GDM1 (cell line): Measurements from ENCODE around the gene USP5.
"Not testable (repeated sequence)": the region's sequence is repeated elsewhere in the genome, so short reads cannot be mapped to it uniquely, and the experiment has no call there.

Experiments
- DNase-seq: peaks from one replicate; lab custom pipeline; 2025; lab: John Stamatoyannopoulos, UW

The USP5 gene

DNA sequence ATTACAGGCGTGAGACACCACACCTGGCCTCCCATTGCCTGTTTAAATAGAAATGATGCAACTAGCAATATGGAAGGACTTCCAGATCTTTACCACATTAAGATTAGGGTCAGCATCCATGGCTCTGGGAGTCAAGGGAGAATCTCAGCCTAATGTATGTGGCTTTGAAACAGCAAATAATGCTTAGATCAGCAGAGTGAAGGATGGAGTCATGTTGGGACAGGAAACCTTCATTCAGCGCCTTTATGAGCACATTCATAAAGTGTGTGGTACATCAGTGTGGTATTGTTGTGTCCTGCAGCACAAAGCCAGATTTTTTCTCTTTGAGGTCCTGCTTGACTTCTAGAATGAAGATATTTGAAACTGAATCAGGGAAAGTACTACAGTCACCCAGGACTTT lies 36.4 kb downstream of the USP5 start:
- no peak for DNase-seq

DNA sequence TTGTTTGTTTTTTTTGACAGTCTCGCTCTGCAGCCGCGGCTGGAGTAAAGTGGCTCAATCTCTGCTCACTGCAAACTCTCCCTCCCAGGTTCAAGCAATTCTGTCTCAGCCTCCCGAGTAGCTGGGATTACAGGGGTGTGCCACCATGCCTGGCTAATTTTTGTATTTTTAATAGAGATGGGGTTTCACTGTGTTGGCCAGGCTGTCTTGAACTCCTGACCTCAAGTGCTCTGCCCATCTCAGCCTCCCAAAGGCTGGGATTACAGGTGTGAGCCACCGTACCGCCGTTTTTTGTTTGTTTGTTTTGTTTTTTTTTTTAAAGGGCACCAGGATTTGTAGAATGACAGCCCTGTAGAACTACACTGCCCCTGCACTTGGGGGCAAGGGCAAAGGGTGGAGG lies 36.8 kb downstream of the USP5 start:
- not testable (repeated sequence) for DNase-seq

DNA sequence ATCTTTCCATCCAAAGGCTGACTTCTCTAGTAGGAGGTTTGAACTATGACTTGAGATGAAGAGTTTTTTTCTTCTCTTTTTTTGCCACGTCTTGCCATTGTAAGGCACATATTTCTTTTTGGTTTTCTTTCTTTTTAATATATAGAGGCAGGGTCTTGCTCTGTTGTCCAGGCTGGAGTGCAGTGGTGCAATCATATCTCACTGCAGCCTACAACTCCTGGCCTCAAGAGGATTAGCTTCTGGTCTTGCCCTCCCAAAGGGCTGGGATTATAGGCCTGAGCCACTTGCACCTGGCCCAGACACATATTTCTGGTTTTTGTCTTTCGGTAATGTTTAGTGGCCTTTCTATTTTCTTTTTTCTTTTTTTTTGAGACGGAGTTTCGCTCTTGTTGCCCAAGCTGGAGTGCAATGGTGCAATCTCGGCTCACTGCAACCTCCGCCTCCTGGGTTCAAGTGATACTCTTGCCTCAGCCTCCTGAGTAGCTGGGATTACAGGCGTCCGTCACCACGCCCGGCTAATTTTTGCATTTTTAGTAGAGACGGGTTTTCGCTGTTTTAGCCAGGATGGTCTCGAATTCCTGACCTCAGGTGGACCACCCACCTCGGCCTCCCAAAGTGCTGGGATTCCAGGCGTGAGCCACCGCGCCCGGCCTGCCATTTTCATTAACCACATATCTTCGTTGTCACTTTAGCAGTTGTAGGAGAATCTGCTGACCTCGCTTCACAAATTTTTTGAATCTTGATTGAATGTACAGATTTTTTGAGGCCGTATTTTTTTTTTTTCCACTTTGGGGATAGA lies 38.0 kb downstream of the USP5 start:
- not testable (repeated sequence) for DNase-seq

DNA sequence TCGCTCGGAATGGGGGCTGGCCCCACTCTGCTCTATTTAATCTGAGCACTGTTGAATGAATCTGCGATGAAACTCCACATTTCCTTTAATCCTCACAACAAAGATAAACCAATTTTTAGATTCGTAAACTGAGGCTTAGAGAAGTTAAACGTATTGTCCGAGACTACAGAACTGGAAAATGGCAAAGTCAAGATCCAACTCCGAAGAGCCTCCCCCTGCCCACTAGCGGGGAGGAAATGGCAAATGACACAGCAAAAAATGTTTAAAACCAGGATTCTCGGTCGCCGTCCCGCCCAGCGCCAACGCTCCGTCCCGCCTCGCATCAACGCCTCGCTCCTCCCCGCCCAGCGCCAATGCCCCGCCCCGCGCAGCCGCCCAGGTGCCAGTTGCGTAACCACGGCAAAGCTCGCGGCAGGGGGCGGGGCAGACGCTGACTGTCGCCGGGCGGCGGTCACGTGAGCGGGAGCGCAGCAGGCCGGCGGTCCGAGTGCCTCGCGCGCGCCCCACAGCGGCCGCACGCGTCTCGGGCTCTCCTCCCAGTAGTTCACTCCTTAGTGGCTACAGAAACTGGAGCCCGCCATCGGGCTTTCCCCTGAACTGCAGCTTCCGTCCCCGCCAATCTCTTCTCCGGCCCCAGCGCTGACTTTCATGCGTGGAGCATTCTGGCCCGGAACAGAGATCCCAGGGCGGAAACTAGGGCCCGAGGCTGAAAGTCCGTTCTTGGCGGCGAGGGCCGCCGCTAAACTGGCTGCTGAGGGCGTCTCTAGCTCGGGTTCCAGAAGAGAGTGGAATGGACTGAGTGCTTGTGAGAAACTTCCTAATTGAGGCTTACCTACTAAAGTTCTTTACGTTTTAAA lies 39.1 kb downstream of the USP5 start:
- DNase-seq = peak; percentile 99

DNA sequence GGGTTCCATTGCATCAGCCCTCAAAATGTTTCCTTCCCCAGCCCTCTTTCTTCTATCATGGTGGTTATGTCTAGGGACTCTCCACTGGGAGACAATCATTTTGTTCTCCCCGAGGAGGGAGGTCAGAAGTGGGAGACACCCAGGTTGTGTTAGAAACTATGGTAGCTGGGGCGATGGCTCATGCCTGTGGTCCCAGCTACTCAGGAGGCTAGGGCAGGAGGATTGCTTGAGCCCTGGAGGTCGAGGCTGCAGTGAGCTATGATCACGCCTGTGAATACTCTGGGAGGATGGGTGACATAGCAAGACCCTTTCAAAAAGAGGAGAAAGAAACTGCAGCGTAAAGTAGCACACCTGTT lies 39.7 kb downstream of the USP5 start:
- DNase-seq = no peak

DNA sequence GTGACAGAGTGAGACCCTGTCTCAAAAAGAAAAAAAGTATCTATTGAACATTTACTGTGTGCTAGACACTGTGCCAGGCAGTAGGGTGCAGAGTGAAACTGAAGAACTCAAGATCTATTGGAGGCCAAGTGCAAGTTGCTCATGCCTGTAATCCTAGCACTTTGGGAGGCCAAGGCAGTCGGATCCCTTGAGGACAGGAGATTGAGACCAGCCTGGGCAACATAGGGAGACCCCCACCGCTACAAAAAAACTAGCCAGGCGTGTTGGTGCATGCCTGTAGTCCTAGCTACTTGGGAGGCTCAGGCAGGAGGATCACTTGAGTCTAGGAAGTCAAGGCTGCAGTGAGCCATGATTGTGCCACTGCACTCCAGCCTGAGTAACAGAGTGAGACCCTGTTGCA lies 40.7 kb downstream of the USP5 start:
- not testable (repeated sequence) for DNase-seq

DNA sequence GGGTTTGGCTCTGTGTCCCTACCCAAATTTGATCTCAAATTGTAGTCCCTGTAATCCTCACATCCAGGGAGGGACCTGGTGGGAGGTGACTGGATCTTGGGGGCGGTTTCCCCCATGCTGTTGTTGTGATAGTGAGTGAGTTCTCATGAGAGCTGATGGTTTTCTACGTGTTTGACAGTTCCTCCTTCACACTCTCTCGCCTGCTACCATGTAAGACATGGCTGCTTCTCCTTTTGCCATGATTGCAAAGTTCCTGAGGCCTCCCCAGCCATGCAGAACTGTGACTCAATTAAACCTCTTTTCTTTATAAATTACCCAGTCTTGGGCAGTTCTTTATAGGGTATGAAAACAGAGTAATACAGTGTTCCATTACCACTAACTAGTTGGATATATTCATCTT lies 42.4 kb downstream of the USP5 start:
- DNase-seq = no peak

DNA sequence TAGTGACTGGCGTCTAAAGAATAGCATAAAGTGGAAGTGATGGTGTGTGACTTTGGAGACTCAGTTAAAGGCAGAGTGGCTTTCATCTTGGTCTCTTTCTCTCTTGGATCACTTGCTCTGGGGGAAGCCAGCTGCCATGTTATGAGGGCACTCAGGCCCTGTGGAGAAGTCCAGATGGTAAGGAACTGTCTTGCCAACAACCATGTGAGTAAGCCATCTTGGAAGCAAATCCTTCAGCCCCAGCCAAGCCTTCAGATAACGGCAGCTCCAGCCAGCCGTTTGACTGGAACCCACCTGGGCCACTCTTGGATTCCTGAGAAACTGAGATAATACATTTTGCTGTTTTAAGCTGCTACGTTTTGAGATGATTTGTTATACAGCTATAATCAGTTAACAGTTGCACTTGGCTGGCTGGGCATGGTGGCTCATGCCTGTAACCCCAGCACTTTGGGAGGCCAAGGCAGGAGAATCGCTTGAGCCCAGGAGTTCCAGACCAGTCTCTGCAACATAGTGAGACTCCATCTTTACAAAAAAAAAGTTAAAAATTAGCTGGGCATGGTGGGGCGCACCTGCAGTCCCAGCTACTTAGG lies 45.0 kb downstream of the USP5 start:
- no peak for DNase-seq

DNA sequence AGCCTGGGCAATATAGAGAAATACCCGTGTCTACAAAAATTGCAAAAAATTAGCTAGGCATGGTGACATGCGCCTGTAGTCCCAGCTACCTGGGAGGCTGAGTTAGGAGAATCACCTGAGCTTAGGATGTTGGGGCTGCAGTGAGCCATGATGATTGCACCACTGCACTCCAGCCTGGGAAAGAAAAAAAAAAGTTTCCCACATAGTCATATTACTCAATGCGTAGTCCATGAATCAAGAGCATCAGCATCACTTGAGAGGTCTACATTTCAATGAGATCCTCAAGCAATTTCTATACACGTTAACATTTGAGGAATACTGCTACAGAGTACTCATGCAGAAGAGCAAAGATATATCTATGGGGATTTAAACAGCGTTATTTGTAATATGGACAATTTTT lies 47.5 kb downstream of the USP5 start:
- no peak for DNase-seq

DNA sequence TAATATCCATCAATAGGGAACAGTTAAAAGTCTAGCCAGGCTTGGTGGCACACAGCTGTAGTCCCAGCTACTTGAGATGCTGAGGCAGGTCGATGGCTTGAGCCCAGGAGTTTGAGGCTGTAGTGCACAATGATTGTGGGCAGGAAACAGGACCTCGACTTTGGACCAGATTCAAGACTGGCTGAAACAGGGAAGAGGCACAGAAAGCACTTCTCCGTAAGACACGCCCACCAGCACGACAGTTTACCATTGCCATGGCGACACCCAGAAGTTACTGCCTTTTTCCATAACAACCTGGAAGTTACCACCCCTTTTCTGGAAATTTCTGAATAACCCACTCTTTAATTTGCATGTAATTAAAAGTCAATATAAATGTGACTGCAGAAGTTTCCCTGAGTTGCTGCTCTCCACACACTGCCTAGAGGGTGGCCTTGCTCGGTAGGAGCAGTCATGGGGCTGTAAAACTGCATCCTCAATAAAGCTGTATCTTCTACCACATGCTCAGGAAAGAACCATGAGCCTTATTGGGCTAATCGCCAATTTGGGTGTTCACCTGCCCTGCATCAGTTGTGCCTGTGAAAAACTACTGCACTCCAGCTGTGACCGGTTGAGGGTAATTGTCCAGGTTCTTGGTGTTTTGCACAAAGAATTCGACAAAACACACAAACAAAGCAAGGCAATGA lies 48.0 kb downstream of the USP5 start:
- peak; percentile 63 for DNase-seq

DNA sequence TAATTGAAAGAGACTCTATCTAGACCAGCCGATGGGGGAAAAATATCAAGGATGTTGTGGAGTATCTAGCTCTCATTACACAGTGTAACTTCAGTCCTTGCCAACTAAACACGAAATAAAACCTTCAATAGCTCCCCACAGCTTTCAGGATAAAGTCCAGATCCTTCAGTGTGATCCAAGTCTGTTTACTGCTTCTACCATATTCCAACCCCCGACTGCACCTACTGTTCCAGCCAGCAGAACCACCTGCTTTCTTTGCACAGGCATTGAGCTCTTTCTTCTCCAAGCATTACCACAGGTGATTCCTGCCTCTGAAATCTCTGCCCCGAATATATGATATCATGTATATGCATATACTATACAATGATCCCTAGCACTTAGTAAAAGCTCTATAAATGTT lies 50.5 kb downstream of the USP5 start:
- no peak for DNase-seq

DNA sequence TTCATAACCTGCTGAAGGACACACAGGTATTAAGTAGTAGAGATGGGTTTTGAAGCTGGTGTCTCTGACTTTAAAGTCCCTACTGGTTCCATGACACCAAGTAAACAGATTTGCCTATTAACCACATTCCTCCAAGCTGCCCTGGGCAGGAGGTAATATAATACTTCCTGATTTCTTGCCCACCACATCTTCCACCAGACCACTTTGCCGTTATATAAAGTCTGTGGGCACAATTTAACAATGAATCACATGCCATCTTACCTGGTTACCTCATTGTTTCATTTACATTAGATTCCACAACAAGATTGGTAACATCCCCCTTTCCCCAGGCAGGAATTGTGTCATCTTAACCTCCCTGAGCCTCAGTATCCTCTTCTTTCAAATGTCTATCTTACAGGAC lies 51.8 kb downstream of the USP5 start:
- DNase-seq = no peak

DNA sequence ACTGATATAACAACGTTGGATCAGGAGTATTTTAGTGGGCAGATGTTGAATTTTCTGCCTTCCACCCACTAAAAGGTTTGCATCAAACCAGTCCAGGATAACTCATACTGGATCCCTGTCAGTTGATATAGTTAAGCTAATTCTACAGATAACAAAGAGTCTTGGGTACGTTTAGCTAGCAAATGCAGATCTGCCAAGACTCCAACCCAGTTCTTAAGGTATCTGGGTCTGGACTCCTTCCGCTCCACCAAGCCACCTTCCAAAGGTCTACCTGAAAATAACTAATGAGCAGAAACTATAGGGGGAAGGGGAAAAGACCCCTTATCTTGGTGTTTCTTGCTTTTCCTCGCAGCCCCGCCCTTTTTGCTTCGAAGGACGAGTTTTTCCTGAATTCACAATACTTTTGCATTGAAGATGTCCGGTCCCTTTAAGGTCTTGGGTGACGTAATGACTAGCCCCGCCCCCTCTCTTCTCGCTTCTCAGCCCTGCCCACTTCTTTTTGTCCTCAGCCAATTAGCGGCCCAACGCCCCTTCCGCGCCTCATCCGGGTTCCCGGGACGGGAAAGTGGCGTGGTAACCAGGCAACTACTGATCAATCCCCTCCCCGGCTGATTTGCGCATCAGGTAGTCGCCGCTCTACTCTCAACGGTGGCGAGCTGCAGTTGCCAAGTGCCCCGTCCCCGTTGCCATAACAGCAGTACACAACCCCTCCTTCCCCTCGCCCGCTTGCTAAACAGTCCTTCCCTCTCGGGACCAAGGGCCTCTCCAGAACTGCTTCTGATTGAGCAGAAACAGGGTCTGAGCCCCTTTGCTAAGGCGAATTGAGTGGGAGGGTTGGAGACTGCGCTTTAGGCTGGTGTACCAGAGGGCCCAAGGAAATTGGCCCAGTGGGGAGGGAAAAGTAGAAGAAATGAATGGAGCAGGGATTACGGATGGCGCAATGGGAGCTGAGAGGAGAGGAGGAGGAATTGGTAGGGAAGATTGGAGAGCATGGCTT lies 52.6 kb downstream of the USP5 start, which contains the start of gene LRRC23:
Gene LRRC23 (plus strand): TSS at position 543 of the 997 bp plus-strand sequence. CDS start 812 bp downstream, outside the sequence.
- peak; percentile 85 for DNase-seq

DNA sequence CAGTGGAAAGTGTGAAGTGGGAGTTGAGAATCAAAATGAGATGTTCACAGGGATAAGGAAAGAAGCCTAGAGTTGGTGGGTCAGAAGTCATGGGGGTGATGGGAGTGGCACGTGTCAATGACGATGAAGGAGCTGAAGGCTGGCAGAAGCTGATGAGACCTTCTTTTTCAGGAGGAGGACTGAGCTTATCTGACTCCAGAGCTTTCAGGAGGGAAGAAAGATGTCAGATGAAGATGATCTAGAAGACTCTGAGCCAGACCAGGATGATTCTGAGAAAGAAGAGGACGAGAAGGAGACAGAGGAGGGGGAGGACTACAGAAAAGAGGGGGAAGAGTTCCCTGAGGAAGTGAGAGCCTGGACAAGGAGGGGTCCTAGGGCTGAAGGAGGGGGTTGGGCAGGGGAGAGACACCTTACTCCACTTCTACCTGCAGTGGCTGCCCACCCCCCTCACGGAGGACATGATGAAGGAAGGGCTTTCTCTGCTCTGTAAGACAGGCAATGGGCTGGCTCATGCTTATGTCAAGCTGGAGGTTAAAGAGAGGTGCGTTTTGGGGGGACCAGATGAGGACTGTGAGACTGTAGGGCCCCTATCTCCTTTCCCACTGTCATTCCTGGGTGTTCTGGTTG lies 53.6 kb downstream of the USP5 start:
- DNase-seq = no peak

DNA sequence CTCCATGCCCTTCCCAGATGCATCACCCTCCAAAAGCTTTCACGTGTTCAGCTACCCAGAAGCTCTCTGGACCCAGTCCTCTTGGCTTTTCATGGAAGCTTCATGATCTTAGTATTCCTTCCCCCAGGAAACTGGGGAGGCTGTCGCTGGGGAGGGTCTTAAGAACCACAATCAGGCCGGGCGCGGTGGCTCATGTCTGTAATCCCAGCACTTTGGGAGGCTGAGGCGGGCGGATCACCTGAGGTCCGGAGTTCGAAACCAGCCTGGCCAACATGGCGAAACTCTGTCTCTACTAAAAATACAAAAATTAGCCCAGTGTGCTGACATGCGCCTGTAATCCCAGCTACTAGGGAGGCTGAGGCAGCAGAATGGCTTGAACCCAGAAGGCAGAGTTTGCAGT lies 56.2 kb downstream of the USP5 start:
- DNase-seq = not testable (repeated sequence)

DNA sequence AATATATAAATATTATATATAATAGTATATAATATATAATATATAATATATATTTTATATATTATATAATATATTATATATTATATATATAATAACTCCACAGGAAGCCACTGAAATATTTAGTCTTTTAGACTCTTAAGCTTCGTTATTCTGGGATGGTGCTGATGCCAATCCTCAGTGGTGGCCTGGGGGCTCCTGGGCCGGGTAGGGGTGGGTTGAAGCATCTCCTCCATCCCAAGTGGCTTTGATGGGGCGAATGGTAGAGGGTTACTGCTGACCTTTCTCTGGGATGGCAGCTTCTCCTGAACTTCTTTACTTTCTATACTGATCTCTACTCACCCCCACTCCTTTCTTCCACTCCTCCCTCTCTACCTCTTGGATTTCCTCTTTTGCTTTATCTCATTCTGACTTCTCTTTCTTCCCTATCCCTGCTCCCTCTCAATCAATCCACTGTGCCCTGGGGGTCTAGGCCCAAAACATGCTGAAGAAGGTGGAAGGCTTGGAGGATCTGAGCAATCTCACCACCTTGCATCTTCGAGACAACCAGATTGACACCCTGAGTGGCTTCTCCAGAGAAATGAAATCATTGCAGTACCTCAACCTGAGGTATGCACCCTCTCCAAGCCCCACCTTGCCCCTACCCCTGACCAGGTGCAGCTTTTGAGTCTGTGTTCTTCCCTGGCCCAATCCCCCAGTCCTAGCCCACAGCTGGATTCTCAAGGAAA lies 57.6 kb downstream of the USP5 start:
- no peak for DNase-seq

DNA sequence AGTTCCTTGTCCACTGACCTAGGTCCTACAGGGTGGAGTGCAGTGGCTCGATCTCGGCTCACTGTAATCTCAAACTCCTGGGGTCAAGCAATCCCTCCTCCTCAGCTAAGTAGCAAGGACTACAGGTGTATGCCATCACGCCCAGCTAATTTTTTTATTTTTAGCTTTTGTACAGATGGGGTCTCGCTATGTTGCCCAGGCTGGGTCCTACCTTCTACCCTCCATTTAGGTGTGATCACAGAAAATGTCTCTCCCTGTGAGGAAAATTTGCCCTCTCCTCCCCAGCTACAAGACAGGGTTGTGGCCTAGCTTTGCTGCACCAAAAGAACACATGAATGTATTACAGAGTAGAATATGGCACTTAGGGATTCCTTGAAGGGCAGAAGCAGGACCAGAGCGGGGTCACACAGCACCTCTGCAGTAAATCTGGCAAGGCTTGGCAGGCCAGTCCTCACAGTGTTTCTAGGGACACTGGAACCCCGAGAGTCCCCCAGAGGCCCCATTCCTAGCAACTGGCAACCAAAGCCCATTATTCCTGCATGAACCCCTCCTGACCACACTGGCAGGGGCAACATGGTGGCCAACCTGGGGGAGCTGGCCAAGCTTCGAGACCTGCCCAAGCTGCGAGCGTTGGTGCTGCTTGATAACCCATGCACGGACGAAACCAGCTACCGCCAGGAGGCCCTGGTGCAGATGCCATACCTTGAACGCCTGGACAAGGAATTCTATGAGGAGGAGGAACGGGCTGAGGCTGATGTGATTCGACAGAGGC lies 60.4 kb downstream of the USP5 start:
- no peak for DNase-seq

DNA sequence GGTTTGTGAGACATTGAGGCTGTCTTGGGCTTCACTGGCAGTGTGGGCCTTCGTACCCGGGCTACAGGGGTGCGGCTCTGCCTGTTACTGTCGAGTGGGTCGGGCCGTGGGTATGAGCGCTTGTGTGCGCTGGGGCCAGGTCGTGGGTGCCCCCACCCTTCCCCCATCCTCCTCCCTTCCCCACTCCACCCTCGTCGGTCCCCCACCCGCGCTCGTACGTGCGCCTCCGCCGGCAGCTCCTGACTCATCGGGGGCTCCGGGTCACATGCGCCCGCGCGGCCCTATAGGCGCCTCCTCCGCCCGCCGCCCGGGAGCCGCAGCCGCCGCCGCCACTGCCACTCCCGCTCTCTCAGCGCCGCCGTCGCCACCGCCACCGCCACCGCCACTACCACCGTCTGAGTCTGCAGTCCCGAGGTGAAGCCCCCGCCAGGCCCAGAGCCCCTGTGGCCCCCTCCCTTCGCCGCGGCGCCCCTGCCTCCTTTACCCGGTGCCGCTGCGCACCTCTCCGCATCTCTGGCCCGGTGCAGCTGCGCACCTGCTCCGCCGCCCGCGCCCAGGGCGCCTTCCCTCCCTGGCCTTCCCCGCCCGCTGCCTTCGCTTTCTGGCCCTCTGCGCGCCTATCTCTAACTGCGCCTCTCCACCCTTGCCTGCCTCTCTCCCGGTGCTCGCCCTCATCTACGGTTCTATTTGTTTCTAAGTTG lies 62.4 kb downstream of the USP5 start, which contains the start of gene ENO2:
Gene ENO2 (plus strand): TSS at position 335 of the 701 bp plus-strand sequence. CDS start 1,253 bp downstream, outside the sequence.
- peak; percentile 44 for DNase-seq
